ENCODE measurements around the gene ABCB10.

- TF ChIP-seq POLR2A (IDR thresholded peaks at IDR 0.05; ENCODE audit: low read length) (no peak), GATA1 (IDR thresholded peaks at IDR 0.05; ENCODE audit: low read depth, low read length) (no peak)
These were observed 19.9 kb upstream of the ABCB10 start for GRCh38 chr1:229578168-229579058.
